Measurements from ENCODE around the gene C1QTNF6.

C1QTNF6 gene

DNA sequence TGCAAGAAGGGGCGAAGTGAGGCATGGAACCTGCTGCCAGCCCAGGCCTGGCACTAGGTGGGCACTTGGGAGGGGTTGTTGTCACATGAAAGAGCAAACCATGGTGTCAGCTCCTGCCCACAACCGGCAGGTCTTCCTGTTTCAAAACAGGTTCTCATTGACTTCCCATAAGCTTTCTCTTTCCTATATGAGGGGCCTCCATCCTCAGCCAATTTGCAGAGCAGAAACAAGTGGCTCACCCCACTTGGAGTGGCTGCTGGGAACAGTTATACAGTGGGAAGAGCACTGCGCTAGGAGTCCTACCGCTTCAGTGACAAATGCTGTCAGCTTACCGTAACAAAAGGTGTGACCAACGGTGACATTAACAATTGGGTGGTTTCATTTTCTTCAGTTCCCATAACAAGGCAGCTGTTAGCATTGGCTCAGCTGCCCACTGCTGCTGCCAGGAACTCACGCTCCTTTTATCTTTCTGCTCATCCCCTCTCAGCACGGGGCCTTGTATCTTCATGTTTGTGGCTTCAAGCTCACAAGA lies 34.5 kb upstream of the C1QTNF6 start:
- DNase-seq = no peak

DNA sequence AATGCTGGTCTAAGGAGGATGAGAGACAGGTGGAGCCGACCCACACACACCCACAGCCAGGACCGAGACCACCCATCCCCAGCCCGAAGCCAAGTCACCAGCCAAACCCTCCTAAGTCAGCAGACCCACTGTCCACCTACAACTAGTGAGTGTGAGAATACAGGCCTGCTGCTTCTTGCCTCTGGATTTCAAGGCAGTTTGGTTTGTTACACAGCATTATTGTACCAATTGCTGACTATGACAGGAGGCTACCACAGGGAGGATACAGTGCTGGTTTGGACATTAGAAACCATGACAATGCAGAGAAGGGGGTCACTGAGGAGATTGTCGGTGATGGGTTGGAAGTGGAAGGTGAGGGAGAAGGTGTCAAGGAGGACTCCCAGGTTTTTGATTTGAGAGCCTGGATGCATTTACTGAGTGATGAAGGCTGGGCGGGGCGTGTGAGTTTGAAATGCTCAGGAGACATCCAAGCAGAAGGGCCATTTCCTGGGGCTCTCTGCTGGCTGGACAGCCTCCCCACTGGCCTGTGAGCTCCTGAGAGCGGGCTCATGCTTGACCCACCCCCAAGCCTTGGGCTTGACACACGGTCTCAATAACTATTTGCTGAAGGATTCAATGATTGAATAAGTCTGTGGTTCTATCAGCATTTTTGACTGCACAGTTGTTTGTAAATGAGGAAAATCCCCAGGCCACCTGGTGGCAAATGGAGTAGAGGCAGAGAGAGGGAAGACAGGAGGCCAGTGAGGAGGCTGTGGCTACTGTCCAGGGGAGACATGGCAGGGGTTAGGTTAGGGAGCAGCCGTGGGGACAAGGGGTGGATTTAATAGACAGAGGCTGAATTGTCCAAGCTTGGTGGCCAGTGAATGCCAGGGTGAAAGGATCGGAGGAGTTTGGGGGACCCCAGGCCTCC lies 33.6 kb upstream of the C1QTNF6 start:
- no peak for DNase-seq

DNA sequence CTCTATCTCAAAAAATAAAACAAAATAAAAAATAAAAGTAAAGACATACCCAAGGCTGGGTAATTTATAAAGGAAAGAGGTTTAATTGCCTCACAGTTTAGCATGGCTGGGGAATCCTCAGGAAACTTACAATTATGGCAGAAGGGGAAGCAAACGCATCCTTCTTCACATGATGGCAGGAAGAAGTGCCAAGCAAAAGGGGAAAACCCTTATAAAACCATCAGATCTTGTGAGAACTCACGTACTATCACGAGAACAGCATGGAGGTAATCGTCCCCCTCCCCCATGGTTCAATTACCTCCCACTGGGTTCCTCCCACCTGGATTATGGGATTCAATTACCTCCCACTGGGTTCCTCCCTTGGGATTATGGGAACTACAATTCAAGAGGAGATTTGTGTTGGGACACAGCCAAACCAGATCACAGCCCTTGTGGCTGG lies 32.5 kb upstream of the C1QTNF6 start:
- DNase-seq = no peak

DNA sequence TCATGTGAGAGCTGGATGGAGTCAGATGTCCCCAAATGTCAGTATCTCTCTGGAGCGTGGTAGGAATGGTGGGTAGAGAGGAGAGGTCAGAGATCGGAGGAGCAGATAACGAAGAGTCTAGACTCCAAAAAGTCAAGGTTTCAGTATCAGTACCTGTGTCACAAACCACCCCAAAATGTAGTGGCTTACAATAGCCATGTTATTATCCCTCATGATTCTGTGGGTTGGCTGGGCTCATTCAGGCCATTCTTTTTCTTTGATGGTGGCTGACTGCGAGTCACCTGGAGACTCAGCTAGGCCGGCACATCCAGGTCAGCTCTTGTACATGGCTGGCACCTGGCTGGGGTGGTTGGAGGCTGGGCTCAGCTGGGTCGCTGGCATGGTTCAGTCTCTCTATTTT lies 31.5 kb upstream of the C1QTNF6 start:
- DNase-seq = no peak

DNA sequence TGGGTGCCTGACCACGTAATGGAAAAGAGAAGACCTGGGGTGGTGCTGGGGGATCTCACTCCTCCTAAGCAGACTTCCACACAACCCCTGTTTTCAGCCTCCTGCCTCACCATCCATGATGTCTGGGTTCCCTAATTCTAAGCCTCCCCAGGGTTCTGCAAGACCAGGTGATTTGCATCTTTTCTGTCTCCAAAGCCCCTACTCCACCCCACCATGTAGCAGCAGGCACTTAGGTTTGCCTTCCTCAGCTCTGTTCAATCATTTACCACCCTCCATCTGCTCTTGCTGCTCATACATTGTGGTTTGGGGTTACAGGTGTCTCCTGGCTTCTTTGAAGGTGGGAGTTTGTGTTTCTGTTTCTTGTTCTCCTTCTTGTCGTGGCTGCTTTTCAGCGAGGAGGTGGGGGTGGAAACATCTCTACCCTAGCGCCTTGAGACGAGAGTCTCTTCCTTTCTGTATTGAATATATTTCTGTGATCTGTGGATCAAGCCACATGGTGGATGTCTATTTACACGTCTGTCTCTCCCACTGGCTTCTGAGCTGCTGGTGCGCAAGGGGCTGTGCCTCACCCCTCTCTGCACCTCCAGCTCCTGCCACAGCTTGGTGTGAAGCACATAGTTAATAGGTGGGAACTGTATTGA lies 30.8 kb upstream of the C1QTNF6 start:
- no peak for DNase-seq

DNA sequence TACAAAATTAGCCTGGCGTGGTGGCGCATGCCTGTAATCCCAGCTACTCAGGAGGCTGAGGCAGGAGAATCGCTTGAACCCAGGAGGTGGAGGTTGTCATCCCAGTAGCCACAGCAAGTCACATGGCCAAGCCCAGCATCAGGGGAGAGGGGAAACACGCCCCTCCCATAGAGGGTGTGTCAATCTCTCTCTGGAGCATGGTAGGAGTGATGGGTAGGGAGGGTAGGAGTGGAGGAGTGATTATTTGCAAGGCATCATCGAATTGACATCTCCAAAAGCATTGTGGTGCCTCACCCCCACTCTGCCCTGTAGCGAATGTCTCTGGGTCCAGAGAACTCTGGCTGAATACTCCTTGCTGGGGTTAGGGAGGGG lies 30.3 kb upstream of the C1QTNF6 start:
- DNase-seq = no peak

DNA sequence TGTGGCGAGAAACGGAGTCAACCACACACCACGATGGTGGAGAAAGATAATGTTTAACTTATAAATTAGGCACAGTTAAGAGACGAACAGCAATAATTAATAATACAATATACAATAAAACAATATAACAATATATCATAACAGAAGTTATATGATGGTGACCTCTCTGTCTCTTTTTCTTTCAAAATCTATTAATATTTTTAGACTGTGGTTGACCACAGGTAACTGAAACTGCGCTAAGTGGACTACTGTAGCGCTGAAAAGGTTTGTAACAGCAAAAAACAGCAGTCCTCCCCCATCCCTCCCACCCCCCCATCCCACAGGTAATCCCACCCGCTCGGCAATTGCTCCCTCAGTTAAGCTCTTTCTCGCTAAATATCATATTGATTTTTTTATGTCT lies 27.8 kb upstream of the C1QTNF6 start:
- no peak for DNase-seq

DNA sequence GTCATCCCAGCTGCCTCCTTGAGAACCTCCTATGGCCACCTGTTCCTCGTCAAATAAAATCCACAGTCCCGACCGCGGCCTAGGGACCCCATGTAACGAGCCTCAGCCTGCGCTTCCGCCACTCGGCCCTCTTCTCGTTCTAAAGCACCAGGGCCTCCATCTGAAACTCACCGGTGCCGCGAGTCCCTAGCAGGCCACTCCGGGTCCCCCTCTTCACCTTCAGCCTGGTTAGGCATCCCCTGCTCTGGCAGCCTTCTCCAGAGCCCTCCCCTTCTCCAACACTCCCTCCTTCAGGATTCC lies 26.6 kb upstream of the C1QTNF6 start:
- no peak for DNase-seq

DNA sequence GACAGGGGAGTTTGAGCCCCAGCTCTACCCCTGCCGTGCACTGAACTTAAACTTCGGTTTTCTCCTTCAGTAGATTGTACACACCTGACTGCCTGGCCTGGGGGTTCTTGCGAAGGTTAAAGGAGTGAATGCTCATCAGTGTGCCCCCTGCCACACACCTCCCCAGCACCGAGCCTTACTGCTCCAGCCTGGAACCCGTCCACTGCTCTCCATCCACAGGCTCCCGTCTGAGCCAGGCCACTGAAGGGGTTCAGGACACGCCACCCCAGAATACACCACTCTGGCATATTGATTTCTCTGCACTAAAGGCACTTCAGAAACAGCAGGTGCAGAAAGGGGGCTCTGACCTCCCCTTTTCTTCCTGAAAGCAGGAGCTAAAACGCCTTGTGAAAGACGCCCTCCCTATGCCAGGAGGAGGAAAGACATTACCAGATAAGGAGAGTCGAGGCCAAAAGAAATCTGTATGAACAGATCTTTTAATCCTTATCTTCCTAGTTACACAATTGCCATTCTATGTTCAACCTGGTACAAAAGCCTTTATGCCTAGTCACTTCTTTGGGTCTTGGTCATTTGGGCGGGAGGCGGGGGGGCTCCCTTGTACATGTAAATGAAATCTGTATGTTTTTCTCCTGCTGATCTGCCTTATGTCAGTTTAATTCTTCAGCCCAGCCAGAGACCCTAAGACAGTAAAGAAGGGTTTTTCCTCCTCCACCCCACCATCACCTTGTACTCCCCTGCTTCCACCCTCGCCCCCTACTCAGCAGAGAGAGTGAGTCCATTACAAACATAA lies 26.1 kb upstream of the C1QTNF6 start:
- no peak for DNase-seq

DNA sequence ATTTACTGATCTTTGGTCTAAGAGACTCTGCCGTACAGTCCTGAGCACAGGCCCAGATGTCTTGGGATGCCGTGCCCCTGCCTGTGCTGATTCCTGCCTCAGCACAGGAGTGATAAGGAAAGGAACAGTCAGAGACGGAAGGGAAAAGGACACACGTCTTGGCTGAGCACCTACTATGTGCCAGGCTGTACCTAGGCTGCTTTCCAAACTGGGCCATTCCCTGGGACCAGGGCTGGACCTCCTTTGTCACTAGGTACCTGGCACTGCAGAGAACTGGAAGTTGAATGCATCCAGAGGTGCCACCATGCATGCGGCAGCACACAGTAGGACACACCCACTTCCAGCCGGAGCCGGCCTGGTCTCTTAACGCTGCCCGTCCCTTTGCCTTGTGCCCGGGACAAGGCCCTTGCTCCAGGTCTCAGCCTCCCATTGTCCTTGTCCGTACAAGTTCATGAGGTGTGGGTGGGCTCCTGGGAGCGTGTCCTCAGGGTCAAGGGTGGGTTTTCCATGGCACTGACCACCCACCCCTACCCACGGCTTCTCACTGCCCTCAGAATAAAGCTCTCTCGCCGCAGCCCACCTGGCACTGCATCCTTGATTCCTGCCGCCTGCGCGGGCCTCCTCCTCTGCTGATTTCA lies 25.3 kb upstream of the C1QTNF6 start:
- DNase-seq = no peak

DNA sequence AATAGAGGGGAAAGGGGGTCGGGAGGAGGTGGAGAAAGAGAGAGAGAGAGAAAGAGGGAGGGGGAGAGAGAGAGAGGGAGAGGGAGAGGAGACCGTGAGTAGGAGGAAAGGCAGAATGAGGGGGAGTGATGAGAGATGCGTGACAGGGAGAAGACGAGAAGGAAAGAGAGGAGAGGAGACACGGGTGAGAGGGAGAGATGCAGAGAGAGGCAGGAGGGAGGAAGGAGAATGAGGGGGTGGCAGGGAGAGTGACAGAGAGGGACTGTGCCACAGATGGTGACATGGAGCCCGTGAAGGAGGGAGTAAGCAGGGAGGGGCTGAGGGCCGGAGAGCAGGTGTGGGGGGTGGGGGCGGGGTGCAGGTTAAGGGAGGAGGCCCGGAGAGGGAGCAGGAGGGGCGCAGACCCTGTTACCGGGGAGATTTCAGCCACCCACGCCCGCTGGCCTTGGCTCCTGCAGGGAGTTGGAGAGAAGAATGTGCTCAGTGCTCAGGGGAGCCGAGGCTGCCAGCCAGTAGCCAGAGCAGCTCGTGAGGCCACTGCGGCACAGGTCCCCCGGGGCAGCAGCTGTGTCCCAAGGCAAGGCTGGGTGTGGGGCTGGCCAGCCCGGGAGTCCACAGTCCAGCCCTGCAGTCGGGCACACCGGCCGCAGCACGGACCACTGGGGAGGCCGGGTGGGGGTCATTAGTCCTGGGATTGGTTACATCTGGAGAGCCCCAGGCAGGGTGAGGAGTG lies 24.3 kb upstream of the C1QTNF6 start, which contains the start of gene SSTR3:
Gene SSTR3 (minus strand): TSS at position 304 of the 733 bp plus-strand sequence. CDS start 4,674 bp downstream, outside the sequence.
- DNase-seq = no peak

DNA sequence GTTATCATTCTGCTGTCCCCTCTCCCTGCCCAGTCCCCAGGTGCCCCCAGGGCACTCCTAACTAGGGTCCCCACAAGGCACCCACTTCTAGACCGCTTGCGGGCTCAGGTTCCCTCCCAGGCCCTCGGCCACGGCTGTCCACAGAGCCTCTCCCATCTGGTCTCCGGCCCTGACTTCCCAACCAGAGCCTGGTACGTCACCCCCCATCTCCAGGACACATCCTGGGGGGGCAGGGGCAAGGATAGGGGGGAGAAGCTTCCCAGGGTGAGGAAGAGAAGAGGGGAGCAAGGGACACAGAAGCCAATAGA lies 23.8 kb upstream of the C1QTNF6 start:
- DNase-seq = no peak

DNA sequence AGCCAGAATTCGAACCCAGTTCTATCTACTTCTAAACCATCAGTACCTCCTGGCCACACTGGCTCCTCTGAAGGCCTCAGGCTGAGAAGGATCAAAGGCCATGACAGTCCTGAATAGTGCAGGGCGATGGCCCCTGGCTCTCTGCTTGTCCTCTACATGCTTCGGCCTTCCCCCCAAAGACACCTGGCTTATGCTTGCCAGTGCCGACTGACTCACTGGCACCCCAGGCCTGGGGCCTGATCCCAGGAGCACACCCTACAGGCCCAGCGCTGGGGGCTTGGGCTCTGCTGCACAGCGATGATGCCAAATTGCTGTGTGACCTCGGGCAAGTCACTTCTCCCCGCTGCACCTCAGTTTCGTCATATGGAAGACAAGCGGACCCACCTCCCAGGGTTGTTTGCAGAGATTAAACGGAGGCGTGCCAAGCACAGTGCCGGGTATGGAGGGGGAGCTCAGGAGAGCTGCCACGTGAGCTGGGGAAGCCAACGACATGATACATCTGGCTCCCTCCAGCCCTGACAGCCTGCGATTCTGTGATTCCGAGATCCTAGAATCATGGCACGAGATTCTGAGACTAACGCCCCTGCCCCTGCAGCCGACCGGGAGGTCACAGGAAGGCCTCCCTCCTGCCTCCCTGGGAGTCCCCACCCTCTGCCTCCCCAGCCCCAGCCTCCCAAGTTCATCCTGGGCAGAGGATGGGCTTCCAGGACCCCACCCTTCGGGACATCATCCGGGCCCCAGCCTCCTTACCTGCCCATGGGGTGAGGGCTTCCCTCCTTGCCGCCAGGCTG lies 23.2 kb upstream of the C1QTNF6 start:
- DNase-seq = no peak

DNA sequence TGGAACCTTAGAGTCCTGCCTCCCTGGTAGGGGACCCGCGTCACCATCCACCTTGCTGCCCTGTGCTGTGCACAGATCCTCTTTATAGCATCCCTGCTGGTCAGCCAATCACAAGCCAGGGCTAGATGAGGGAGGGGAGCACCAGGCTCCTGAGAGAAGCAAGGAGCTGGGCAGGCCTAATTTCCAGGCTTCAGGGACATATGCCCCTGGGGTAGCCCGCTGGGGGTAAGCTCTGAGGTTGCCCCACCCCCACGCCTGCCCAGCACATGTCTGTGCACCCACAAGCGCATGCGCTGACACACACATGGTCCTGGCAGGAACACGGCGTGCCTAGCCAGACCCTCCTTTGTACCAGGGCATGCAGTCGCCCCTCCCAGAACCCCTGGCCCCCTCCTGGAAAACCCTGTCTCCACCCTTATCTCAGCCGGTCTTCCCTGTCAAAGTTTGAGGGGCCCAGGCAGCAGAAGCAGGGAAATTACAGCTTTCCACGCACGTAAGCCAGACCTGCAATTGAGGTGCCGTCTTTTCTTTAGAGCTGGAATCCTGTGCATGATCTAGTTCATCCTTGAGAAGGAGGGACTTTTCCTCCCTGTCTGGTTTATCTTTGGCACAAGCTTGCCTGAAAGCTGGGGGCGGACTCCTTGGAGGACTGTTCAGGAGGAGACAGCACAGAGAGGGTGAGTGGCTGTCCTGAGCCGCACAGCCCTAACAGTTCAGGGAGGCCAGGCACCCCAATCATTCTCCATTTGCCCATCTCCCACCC lies 22.2 kb upstream of the C1QTNF6 start:
- DNase-seq = no peak

DNA sequence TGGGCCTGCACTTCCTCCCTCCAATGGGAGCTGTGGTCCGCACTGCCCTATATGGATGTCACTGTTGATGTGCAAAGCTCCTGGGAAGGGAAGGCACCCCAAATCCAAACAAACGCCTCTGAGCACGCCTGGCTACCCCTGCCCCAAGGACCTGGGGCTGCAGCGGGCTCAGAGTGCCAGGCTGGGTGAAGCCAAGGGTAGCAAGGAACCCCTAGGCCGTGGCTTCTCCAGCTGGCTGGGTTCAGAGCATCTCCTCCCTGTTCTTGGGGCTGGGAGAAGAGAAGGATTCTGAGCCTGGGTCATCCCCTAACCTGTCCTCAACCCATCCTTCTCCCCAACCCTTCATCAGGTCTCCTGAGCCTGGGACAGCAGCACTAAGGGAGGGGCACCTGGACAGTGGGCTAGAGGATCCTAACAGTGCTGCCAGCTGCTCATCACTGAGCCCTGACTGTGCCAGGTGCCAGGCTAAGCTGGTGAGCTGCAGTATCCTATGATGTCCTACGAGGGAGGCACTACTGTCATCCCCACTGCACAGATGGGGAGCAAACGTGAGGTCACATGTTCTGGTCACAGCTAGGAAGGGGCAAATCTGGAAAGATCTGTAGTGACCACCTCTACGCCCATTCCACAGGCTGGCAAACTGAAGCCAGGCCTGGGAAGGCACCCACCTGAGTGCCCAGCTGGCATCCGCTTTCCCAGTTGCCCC lies 21.2 kb upstream of the C1QTNF6 start:
- DNase-seq = no peak

DNA sequence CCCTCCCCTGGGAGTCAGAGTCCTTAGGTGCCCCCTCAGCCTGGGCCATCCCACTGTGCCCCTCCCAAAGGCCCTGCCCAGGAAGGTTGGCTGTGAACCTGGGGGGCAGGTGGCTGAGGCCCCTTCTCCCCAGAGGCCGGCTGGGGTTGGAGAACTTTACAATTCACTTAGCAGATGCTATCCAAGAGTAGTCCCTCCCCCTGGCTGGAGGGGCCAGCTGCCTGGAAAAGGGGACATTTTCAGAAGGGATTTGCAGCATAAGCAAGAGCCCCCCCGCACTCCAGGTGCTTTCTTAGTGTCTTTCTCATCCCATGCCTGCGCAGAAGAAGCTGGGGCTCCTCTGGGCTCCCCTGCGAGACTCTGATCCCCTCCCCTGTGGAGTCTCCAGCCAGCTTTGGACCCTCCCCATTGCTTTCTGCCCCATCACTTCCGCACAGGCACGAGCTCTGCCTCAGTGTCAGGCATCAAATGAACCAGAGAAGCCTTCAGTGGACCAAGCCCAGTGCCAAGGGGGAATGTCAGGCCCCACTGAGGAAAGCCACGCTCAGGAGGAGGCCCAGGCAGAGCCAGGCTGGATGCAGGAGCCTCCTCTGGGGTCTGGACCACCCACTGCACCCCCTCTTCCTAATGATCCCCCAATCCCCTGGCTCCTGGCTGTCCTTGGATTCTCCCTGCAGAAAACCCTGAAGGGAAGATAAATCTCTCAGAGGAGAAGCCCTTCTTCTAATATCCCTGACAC lies 20.5 kb upstream of the C1QTNF6 start:
- no peak for DNase-seq

DNA sequence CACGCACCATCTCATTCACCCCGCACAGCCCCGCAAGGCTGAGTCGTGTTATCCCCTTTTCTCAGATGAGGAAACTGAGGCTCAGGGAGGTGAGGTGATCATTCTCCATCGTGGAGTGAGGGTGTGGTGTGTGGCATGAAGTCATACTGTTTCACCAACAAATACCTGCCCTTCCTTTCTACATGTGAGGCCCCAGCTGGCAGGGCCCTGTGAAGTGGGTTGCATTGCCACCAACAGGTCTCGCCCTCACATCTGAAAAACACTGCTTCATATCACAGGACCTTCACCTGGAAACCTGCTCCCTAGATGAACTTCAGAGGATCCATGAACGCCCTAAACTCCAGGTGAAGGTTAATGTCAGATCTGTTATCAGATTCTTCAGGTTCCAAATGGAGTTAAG lies 19.9 kb upstream of the C1QTNF6 start:
- no peak for DNase-seq

DNA sequence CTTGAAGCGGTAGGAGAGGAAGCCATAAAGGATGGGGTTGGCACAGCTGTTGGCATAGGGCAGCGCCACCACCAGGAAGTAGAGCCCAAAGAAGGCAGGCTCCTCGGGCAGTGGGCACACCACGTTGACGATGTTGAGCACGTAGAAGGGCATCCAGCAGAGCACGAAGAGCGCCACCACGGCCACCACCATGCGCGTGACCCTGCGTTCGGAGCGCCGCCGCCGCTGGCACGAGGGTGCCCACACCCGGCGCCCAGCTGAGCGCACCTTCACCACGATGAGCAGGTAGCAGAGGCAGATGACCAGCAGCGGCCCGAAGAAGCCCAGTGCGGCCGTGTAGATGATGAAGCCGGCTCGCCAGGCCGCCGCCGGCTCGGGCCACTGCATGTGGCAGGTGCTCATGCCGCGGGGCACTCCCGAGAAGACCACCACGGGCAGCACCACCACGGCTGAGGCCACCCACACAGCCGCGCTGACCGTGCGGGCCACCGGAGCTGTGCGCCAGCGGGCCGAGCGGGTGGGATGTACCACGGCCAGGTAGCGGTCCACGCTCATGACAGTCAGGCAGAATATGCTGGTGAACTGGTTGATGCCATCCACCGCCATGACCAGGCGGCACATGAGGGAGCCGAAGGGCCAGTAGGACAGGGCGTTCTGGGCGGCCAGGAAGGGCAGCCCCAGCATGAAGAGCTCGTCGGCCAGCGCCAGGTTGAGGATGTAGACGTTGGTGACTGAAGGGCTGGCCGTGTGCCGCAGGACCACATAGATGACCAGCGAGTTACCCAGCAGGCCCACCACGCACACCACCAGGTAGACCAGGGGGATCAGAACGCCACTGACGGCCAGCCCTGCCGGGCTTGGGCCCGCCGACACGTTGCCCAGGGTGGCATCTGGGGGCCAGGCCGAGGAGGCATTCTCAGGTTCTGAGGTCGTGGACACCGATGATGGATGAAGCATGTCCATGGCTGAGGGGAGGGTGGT lies 19.1 kb upstream of the C1QTNF6 start:
- DNase-seq = no peak

Measured in DMS79 (cell line).